DND-41 (cell line): ENCODE results near the gene BTG2.

Experiments
- CTCF ChIP-seq: IDR thresholded peaks from 2 replicates; pipeline ENCODE4 v1.5.1; 2012; ENCODE audit warnings: borderline replicate concordance, low read length, moderate library complexity, mild to moderate bottlenecking; ENCODE audit not compliant: poor library complexity, severe bottlenecking; ENCODE audit errors: extremely low read depth
- EZH2 ChIP-seq: IDR thresholded peaks from 3 replicates; pipeline ENCODE4 v1.6.1; 2012; ENCODE audit warnings: borderline replicate concordance, low read depth, mild to moderate bottlenecking, moderate library complexity, low read length, inconsistent platforms; ENCODE audit not compliant: severe bottlenecking

GRCh38 chr1:203281033-203281432, 24.3 kb upstream of the BTG2 start:
- TF ChIP-seq CTCF (no peak), EZH2 (no peak)
